NCI-H69 (cell line): ENCODE data around the gene IMPA2.

Experiments used
- DNase-seq: peaks from one replicate; lab custom pipeline; 2025; lab: John Stamatoyannopoulos, UW

Gene IMPA2

GRCh38 chr18:11990539-11990938 lies 9.2 kb downstream of the IMPA2 start:
- DNase-seq = no peak

- DNase-seq = no peak
Observed at GRCh38 chr18:11991021-11991795, 9.9 kb downstream of the IMPA2 start.

GRCh38 chr18:11992096-11992790 lies 10.9 kb downstream of the IMPA2 start:
- no peak for DNase-seq

- no peak for DNase-seq
Observed at GRCh38 chr18:11993264-11993916, 12.1 kb downstream of the IMPA2 start.

- no peak for DNase-seq
Observed at GRCh38 chr18:11994336-11994702, 13.0 kb downstream of the IMPA2 start.

- DNase-seq = no peak
Observed at GRCh38 chr18:11994703-11995444, 13.6 kb downstream of the IMPA2 start.

- peak; percentile 72 for DNase-seq
Observed at GRCh38 chr18:11995445-11996189, 14.3 kb downstream of the IMPA2 start.

- no peak for DNase-seq
Observed at GRCh38 chr18:11996190-11996754, 15.0 kb downstream of the IMPA2 start.

- DNase-seq = no peak
Observed at GRCh38 chr18:11996907-11997306, 15.6 kb downstream of the IMPA2 start.

GRCh38 chr18:11997466-11997865 lies 16.2 kb downstream of the IMPA2 start:
- no peak for DNase-seq

- DNase-seq = no peak
Observed at GRCh38 chr18:11998193-11998592, 16.9 kb downstream of the IMPA2 start.

GRCh38 chr18:11999429-11999828 lies 18.1 kb downstream of the IMPA2 start:
- DNase-seq = no peak

GRCh38 chr18:12000072-12000659 lies 18.9 kb downstream of the IMPA2 start:
- DNase-seq = no peak

GRCh38 chr18:12001421-12001820 lies 20.1 kb downstream of the IMPA2 start:
- DNase-seq = no peak

- no peak for DNase-seq
Observed at GRCh38 chr18:12003894-12004293, 22.6 kb downstream of the IMPA2 start.

- DNase-seq = no peak
Observed at GRCh38 chr18:12005538-12006487, 24.5 kb downstream of the IMPA2 start.

- DNase-seq = no peak
Observed at GRCh38 chr18:12006488-12006840, 25.2 kb downstream of the IMPA2 start.

GRCh38 chr18:12007063-12007462 lies 25.8 kb downstream of the IMPA2 start:
- no peak for DNase-seq

- no peak for DNase-seq
Observed at GRCh38 chr18:12008181-12008767, 27.0 kb downstream of the IMPA2 start.
